ENCODE measurements around the gene FMO5.
"Not testable (repeated sequence)": the region's sequence is repeated elsewhere in the genome, so short reads cannot be mapped to it uniquely, and the experiment has no call there.

The FMO5 gene

DNA sequence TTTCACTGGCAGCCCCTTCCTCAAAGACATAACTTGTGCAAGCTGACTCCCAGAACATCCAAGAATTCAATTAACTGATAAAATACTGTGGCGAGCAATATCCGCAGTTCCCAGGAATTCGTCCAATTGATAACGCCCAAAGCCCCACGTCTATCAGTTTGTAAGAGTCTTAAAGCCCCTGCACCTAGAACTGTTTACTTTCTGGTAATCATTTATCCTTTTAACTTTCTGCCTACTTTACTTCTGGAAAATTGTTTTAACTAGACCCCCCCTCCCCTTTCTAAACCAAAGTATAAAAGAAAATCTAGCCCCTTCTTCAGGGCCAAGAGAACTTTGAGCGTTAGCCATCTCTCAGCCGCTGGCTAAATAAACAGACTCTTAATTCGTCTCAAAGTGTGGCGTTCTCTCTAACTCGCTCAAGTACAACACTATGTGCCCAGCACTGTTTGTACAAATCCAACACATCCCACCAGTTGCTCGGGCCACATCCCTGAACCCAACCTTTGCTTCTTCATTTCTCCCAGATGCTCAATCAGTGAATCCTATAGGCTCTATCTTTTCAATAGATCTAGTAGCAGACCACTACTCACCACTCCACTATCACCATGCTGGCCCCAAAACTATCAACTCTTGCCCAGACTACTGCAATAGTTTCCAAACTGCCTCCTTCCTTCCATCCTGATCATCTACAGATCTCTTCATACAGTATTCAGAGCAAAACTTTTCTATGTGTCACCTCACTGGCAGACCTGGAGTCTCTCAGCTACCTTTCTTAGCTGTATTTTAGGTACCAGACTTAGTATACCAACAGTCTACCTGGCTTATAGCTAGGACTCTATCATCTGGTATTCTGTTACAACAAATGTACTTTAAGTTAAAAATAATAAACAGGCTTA is 14.0 kb upstream of the FMO5 start:
- in situ Hi-C loops (cut with MboI; ENCODE audit: low sequenced_read_pairs) = no loop called here

DNA sequence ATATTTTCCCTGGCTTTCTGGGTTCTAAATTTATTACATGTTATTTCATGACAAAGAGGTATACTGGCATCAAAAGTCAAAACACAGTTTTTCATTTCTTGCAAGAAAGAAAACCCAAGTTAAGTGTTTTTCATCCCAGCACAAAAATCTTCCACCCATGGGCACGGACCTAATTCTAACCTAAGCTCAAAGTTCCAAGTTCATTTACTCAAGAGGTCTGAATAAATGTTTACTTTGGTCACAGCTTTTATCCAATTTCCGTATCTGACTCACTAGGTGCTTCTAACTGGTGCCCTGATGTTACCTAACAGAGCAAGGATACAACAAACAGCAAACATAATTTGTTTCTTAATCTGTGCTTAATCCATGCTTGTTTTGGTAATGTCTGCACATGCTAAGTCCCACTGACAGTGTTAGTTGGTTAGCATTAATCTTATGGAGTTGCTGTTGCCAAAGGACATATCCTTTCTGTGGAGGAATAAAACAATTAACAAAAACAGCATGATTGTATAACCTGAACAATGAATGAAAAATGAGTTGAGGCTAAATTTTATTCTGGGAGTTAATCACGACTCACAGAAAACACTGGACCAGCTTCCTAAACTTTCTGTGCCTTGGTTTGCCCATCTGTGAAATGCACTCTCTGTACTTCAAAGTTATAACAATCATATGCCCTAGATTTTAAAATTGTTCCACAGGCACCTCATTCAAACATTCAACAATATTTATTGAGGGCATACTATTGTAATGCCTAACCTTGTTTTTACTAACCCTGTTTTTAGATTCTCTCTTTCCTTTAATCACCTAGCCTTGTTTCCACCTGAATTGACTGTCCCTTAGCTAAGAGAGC is 13.1 kb upstream of the FMO5 start:
- in situ Hi-C loops (cut with MboI; ENCODE audit: low sequenced_read_pairs) = no loop called here

DNA sequence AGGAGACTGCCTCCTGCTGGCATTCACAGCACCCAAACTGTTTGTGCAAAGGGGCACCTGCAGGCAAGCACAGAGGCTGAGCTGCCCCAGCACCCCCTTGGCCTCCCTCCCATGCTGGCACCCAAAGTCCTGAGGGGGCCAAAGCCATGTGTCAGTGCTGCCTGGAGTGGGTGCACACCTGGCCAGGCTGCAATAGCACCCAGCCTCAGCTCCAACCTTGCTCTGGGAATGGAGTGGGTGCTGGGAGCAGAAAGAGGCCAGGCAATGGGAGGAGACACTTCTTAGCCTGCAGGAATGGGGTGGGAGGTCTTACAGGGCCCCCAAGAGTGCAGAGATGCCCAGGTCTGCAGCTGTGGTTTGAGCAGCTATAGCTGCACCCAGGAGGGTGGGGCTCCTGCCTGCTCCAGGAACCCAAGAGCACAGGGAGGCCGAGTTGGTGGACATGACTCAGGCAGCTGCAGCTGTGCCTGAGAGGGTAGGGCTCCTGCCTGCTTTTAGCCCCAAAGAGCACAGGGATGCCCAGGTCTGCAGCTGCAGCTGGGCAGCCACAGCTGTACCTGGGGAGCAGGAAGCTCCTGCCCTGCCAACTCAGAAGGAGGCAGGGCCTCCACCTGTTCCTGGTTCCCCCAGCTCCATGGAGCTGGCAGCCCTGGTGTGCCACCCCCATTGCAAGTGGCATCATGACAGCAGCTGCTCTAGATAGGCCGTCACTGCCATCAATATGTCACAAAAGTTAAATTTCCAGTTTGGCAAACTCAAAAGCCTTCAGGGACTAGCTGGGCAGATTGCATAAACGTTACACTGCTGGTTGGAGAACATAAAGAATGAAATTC is 12.0 kb upstream of the FMO5 start:
- in situ Hi-C loops (cut with MboI; ENCODE audit: low sequenced_read_pairs) = no loop called here

DNA sequence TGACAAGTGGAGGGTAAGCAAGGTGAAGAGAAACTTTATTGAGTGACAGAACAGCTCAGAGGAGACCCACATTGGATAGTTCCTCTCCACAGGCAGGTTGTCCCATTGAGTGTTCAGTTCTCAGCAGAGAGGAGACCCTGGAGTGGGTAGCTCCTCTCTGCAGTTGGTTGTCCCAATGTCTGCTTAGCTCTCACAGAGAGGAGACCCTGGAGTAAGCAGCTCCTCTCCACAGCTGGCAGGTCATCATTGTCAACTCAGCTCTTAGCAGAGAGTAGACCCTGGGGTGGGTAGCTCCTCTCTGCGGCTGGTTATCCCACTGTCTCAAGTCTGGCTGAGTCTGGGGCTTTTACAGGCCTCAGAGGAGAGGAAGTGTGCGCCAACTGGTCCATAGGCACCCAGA is 11.3 kb upstream of the FMO5 start:
- in situ Hi-C loops (cut with MboI; ENCODE audit: low sequenced_read_pairs) = no loop called here

DNA sequence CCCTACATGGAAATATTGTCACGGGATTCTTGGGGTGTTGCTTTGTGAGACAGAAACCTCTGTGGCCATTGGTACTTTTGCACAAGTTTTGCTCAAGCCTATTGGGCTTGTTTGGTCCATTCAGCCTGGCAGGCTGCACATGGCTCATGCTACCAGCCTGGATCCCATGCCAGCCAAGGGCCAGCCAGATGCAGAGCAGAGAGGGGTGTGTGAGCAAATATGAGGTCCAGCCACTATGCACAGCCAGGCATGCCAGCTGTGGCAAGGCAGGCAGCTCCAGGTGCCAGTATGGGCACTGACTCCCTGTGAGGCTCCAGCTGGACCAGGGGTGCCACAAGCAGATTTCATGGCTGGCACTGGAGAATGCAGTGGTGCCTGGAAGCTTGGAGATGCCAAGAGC is 10.7 kb upstream of the FMO5 start:
- in situ Hi-C loops (cut with MboI; ENCODE audit: low sequenced_read_pairs) = no loop called here

DNA sequence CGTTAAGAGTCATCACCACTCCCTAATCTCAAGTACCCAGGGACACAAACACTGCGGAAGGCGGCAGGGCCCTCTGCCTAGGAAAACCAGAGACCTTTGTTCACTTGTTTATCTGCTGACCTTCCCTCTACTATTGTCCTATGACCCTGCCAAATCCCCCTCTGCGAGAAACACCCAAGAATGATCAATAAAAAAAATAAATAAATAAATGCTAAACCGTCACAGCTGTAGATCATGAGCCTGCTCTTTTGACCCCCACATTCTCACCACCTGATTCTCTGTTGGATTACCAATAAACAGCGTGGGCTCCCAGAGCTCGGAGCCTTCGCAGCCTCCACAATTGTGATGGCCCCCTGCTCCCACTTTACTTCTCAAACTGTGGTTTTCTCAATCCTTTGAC is 8.8 kb upstream of the FMO5 start:
- in situ Hi-C loops (cut with MboI; ENCODE audit: low sequenced_read_pairs) = not testable (repeated sequence)

DNA sequence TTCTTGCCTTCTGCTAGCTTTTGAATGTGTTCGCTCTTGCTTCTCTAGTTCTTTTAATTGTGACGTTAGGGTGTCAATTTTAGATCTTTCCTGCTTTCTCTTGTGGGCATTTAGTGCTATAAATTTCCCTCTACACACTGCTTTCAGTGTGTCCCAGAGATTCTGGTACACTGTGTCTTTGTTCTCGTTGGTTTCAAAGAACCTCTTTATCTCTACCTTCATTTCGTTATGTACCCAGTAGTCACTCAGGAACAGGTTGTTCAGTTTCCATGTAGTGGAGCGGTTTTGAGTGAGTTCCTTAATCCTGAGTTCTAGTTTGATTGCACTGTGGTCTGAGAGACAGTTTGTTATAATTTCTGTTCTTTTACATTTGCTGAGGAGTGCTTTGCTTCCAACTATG is 5.9 kb upstream of the FMO5 start:
- in situ Hi-C loops (cut with MboI; ENCODE audit: low sequenced_read_pairs) = not testable (repeated sequence)

DNA sequence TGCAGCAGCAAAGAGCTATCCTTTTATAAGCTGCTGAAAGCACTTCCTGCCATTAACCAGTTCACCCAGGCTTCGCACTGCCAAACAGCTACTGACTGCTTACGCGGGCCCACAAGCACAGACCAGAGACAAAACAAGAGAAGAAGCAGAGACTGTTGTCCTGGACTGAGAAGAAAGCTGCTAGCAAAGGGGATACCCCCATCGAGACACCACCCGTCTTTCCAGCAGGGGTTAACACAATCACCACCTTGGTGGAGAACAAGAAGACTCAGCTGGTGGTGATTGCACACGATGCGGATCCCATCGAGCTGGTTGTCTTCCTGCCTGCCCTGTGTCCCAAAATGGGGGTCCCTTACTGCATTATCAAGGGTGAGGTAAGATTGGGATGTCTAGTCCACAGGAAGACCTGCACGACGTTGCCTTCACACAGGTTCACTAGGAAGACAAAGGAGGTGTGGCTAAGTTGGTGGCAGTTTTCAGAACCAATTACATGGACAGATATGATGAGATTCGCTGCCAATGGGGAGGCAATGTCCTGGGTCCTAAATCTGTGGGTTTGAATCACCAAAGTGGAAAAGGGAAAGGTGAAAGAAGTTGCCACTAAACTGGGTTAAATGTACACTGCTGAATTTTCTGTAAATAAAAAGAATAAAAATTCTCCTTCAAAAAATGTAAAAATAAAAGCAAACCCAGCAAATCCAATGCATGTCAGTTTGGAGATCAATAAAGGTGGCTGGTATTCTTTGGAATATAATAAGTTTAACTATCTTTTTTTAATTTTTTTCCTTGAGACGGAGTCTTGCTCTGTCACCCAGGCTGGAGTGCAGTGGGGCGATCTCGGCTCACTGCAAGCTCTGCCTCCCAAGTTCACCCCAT is 1.2 kb downstream of the FMO5 start:
- in situ Hi-C loops (cut with MboI; ENCODE audit: low sequenced_read_pairs) = no loop called here

DNA sequence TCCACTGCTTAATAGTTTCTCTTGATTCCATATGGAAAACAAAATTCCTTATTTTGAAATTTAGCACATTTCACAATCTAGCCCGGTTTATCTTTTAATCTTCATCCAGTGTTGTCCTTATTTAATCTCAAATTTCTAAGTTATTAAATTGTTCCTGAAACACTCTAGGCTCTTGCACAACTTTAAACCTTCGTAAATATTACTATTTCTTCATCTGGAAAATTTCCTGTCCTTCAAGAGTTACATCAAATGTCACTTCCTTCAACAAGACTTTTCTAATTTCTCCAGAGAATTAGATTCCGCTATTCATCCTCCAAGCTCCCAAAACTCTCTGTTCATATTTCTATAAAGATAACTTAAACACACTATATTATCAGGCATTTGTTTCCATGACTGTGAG is 6.5 kb downstream of the FMO5 start:
- in situ Hi-C loops (cut with MboI; ENCODE audit: low sequenced_read_pairs) = no loop called here

DNA sequence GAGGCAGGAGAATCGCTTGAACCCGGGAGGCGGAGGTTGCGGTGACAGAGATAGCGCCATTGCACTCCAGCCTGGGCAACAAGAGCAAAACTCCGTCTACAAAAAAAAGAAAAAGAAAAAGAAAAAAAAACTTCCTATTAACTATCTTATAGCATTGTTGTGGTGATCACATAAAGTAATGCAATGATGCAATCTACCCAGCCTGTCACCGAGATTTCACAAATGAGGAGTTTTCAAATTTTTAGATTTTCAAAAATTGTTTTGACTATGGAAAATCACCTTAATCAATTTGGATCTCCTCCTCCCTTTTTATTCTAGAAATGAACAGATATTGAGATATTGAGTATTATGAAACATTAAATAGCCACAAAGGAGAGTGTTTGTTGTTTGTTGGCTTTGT is 8.0 kb downstream of the FMO5 start:
- in situ Hi-C loops (cut with MboI; ENCODE audit: low sequenced_read_pairs) = no loop called here

DNA sequence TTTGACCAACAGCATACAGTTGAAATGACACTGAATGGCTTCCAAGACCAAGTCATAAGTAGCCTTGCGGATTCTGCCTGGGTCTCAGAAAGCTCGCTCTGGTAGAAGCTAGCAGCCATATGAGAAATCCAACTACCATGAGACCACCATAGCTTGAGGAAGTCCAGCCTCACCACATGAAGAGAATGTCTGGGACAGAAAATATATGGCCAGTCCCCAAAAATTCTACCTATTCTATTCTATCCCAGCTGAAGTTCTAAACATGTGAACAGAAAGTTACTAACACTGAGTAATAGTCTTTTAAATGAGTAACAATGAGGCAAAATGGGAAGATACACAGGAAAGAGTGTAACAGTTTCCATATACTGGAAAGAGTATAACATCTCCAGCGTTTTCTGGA is 9.0 kb downstream of the FMO5 start:
- in situ Hi-C loops (cut with MboI; ENCODE audit: low sequenced_read_pairs) = no loop called here

DNA sequence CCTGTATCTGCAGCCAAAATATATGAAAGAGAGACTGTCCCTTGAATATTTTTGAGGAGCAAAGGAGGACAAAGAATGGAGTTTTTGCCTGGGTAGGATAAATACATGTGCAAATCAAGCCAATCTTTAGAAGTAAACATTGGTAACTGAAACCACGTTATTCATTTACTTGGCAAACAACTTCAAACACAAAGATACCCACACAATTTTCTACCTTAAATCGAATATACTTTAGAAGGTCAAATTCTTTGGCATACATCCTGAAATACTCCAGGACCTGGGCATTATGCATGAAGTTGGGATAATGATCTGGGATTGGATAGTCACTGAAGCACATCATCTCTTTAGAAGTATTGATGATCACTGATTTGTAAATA is 9.6 kb downstream of the FMO5 start:
- in situ Hi-C loops (cut with MboI; ENCODE audit: low sequenced_read_pairs) = no loop called here

DNA sequence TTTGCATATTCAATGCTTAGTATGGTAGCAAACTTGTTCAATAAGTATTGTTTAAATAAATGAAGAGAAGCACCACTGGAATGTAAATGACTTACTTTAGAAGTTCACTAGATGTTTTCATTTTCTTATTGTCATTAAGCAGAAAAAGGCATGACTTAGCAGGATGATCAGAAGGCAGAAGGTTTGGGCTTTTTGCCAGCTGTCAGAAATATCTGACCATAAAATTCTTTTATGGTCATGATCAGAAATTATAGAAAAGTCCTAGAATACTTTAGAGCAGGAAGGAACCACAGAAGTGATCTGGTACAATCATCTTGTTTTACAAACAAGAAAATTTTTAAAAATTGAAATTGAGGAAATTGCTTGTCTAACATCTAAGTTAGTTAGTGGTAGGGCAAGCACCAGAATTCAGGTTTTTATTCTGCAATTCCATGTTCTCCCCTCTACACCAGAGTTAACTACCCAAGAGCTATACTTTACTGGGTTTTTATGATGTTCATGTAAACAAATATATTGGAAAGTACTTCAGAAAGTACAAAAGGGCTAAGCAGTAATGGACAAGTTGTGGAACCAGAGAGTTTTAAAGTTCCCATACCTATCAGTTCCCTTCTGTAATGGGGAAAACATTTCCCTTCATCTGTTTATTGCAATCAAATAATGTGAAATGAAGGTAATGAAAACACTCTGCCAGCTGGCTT is 10.1 kb downstream of the FMO5 start:
- in situ Hi-C loops (cut with MboI; ENCODE audit: low sequenced_read_pairs) = no loop called here

DNA sequence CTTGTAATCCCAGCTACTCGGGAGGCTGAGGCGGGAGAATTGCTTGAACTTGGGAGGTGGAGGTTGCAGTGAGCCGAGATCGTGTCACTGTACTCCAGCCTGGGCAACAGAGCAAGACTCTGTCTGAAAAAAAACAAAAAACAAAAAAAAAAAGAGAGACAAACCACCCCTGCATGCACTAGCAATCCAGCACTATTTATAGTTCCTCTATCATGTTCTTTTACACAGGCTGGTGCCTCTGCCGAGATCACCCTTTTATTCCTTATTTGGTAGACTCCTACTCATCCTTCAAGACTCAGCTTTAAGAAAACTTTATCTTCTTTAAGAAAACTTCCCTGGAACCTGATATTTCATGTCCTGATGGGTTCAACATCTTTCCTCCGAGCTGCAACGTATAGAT is 10.8 kb downstream of the FMO5 start:
- in situ Hi-C loops (cut with MboI; ENCODE audit: low sequenced_read_pairs) = no loop called here

DNA sequence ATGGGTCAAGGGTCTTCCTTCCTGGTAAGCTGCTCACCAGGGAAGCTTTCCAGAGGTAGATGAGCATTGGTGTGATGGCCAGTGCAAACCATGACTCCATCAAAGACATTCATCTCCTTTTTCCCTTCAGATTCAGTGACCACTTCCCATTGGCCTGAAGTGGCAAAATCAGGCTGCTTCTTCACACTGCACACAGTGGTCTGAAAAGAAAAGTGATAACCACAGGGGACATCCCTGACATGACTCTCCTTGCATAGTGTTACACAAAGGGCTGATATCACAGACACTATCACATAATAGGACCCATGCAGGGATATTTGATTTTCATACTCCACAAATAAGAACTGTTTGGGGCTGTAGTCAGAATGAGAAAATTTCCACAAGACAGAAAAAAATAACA is 11.9 kb downstream of the FMO5 start:
- in situ Hi-C loops (cut with MboI; ENCODE audit: low sequenced_read_pairs) = no loop called here

DNA sequence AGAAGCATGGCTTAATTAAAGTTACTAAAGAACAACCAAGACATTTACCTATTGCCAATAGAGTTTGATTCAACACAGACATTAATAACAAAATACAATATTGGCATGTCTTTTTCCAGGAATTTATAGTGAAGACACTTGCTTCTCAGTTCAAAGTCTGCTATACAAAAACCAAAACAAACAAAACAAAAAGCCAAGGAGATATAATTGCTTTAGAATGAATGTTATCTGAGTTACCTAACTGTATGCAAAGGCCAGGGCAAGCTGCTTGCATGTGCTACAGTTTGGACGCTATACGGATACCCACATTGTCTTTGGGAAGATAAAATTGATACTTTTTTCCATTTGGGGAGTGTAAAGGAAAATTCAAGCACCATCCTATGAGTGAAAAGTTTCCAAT is 13.6 kb downstream of the FMO5 start:
- in situ Hi-C loops (cut with MboI; ENCODE audit: low sequenced_read_pairs) = no loop called here

DNA sequence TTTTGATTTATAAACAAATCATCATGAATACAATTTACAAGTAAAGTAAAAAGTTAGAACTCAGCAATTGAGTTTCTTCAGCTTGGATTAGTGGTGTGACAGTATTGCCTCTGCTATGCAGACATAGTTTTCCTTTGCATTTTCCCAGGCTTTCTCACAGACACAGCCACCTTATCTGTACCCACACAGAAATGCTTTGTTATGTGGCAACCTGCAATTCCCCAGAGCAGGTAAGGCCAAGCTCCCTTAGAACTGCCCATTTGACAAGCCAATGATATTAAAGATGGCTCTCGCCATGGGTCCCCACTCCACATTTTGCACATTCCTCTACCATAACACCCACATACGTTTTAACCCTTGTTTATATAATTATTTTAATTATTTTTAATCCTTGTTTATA is 14.2 kb downstream of the FMO5 start:
- in situ Hi-C loops (cut with MboI; ENCODE audit: low sequenced_read_pairs) = no loop called here

DNA sequence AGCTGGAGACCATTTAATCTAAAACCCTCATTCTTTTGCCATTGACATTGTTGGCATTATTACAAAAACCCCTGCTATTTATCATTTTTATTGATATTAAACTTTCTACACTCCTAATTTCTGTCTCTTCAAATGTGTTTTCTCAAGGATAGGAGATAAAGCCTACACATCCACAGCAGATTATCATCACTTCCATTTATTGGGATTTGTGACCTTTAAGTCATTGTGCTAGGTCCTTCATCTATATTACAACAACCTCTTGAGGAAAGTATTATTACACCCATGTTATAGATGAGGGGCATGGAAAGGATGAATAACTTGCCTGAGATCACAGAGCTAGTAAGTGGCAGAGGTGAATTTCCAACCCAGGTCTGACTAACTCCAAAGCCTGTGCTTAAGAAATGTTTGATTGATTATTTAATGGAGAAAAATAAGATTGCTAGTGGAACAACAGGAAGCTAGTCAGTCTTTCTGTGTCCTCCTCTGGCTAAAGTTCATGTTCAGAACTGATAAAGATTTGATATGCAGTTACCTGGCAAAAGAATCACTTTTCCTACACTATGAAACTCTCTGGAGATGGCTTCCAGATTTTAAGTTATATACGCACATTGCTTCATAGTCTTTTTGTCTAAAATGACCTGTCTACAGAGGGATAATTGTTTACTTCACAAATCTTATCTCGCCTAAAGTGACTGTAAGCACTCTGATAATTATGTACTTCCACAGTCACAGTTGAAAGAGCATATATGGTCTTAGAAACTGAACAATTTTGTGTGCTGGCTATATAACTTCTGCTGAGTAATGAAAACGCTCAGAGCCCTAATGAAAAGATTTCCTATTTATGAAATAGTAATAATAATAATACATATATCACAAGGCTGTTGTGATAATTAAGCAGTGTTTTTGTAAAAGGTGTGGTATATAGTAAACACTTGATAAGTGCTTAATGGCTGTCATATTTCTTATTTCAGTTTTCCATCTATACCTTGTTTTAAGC is 15.0 kb downstream of the FMO5 start:
- in situ Hi-C loops (cut with MboI; ENCODE audit: low sequenced_read_pairs) = no loop called here

DNA sequence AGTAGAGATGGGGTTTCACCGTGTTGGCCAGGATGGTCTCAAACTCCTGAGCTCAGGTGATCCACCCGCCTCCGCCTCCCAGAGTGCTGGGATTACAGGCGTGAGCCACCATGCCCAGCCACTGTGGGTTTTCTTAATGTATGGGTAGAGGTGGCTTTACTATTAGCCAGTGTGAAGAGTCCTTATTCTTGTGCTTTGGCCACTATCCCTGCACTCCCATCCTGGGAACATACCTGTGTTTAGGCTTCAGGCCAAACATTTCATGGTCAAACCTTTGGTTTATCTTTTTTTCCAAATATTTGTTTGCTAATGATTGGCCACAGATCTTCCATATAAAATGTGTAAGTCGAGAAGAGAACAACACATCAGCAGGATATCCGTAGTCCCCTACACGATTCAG is 16.5 kb downstream of the FMO5 start:
- in situ Hi-C loops (cut with MboI; ENCODE audit: low sequenced_read_pairs) = no loop called here
